NCI-H774 (cell line): ENCODE results near the gene CACNA1G.
A peak's percentile ranks its signal among the peaks of the same experiment; 100 is the strongest.

Source experiments
- DNase-seq: peaks from one replicate; lab custom pipeline; 2025; lab: John Stamatoyannopoulos, UW

Gene CACNA1G

DNA sequence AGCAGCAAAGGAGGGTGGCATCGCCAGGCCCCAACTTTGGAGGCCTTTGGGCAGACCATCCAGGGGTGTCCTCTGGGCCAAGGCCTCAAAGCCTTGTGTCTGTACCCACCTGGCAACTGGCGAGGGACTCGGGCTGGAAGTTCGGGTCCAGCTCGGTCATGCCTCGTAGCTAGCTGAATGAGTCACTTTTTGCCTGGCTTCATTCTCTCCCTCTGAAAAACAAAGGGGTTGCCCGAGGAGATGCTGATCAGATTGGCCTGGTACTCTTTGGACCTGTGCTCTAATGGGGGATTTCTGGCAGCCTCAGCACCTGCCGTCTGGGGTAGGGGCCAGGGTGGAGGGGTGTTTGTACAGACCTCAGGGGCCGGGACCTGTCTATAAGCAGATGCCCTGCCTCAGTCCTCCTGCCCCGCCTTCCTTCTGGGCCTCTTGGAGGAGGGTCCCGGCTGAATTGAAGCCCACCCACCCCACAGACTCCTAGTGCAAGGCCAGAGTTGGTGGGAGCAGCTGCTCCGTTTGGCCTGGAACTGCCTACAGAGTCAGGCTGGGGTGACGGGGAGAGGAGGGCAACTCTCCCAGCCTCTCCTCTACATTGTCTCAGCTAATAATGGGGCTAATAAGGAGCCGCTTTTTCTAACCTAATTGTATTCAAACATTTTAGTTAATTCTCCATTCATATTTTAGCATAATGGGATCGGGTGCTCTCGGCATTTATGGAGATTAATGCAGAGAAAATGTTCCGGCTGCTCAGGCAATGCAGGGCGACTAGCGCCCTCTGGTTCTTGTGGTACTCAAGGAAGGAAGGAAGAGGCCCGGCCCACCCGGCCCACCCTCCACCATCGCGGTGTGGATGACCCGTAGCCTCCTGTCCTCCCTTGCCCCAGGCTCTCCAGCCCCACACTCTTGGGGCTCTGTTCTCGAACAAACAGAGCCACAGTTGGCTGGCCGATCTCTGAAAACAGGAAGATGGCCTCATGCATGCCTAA, 52.8 kb downstream of the CACNA1G start:
- DNase-seq: no peak

DNA sequence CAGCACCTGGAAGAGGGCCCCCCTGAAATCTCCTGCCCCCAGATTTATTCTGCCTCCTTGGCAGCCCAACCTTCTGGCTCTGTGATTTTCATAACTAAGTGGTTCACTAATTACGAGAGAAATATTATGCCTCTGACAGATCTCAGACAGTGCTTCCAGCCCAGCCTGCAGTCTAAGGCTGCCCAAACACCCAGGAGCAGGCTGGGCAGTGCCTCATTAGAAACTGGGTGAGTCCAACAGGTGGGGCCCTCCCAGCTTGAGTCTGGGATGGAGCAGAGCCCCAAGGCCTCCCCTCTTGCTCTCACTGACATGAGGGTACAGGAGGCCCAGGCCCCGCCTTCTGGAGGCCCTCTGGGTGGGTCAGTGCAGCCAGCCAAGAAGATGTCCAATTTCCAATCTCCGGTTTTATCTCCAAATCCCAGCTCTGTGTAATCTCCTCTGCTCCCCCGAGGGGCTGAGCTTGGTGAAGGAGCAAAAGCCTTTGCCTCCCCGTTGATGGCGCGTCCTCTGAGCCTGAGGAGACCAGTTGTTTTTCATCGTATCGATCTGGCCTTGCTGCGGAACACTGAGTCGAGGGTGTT, 54.0 kb downstream of the CACNA1G start:
- no peak for DNase-seq

DNA sequence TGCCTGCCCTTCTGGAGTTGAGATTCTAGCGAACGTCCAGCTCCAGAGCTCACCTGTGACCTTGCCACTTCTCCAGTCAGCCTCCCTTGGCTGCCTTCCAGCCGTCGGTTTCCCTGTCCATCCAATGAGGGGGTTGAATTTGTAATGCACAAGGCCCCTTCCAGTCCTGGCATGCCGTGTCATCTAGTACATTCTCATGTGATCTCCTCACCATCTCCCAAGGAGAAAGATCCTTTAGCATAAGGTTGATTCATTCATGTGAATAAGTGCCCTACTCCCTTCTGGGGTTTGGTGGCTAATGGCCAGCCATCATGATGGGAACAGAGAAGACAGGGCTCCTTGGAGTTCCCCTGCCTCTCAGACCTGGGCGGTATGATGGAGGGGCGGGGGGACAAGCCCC, 55.3 kb downstream of the CACNA1G start:
- DNase-seq: no peak

DNA sequence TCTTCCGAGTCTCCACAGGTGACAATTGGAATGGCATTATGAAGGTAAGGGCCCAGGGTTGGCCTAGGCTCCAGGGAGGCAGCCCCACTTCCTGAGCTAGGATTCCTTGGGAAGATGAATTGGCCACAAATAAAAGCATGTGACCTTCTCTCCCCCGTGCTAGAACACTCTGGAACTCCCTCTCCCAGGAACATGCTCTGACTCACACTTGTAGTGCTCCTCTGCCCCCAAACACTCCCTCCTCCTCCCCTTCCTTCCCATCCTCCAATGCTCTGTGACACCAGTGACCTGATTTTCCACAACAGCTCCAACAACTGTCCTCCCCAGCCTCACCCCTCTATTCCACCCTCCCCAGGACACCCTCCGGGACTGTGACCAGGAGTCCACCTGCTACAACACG, 57.8 kb downstream of the CACNA1G start:
- DNase-seq: no peak

DNA sequence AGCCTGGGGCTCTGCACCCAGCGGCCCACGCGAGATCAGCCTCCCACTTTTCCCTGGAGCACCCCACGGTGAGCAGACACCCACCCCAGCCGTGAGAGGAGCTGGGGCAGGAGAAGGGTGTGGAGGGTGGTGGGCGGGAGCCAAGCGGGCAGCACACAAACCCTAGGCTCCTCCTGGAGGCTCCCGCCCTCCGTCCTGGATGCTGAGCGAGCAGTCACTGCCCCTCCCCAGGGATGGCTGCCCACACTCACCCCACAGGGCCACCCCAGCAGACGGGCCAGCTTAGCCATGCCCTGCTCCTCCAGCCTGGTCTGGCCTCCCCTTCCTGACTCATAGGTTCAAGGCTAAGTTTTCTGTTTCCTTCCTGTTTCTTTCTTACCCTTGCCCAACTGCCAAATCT, 58.4 kb downstream of the CACNA1G start:
- no peak for DNase-seq

DNA sequence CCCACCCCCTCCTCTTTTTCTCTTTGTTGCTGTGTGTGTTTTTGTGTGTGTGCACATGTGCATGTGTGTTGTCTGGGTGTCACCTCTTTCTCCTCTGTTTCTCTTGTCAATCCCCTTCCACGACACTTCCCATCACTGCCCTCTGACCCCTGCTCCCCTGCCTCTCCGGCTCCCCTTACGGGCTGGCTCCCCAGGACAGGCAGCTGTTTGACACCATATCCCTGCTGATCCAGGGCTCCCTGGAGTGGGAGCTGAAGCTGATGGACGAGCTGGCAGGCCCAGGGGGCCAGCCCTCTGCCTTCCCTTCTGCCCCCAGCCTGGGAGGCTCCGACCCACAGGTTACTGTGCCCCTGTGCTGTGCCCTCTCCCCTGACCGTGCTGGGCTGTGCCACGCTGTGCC, 59.0 kb downstream of the CACNA1G start:
- no peak for DNase-seq

DNA sequence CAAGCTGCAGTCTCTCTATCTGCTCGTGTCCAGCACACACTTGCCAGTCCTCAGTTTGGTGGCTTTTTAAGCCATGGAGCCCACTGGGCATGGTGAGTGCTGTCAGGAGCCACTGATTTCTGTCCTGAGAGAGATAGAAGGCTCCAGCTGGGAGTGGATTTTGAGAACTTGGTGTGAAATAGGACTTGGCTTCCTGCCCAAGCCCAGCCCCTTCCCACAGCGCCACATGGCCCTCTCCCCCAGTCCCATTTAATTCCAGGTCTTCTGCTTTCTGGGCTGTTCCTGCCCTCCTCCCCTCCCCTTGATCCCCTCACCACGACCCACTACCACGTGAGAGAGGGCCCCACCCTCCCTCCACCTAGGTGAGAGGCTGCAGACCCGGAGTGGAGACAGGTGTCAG, 59.7 kb downstream of the CACNA1G start:
- DNase-seq: no peak

DNA sequence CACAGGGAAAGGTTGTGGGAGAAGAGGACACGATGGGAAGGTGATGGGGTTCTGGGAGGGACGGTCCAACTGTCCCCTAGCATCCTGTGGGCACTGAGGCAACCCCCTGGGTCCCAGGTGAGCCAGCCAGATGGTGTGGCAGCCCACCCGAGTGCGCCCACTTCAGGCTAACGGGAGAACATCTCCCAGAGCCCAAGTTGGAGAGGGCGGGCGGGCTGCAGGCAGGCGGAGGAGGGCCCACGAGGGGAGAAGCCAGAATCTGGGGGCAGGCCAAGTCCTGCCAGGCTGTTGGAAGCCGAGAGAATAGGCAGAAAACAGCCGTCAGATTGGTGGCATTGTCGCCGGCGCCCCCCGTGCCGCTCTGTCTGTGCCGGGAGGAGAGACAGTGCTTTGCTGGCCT, 60.3 kb downstream of the CACNA1G start:
- no peak for DNase-seq

DNA sequence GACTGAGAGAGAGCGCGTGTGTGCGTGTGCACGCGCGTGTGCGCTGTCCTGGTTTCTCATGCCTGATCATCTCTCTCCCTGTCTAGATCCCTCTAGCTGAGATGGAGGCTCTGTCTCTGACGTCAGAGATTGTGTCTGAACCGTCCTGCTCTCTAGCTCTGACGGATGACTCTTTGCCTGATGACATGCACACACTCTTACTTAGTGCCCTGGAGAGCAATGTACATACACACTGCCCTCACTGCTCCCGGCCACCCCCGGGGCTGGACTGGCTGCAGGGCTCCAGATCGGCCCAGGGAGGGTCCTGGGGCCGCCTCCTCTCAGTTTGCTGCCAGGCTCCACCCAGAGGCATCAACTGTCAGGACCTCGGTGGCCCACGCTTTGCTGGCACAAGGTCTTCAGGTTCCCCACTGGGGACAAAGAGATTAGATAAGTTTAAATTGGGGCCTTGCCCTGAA, 61.1 kb downstream of the CACNA1G start:
- DNase-seq: peak; percentile 32

DNA sequence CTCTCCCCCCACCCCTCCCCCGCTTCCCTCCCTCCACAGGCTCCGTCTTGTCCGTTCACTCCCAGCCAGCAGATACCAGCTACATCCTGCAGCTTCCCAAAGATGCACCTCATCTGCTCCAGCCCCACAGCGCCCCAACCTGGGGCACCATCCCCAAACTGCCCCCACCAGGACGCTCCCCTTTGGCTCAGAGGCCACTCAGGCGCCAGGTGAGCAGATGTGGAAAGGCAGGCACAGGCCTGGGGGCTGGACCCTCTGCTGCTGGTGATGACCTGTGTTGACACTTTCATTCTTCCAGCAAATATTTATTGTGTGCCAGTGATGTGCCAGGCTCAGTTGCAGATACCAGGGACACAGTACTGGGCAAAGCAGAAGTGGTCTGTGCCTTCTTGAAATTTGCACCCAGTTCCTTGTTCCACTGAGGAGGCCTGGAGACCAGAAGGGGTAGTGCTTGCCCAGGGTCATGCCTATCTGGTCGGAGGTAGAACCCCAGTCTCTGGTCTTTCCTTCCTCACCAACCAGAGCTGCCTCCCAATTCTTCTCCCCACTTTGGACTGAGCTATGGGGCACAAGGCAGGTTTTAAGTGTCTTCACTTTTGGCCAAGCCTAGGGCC, 63.9 kb downstream of the CACNA1G start:
- DNase-seq: no peak

DNA sequence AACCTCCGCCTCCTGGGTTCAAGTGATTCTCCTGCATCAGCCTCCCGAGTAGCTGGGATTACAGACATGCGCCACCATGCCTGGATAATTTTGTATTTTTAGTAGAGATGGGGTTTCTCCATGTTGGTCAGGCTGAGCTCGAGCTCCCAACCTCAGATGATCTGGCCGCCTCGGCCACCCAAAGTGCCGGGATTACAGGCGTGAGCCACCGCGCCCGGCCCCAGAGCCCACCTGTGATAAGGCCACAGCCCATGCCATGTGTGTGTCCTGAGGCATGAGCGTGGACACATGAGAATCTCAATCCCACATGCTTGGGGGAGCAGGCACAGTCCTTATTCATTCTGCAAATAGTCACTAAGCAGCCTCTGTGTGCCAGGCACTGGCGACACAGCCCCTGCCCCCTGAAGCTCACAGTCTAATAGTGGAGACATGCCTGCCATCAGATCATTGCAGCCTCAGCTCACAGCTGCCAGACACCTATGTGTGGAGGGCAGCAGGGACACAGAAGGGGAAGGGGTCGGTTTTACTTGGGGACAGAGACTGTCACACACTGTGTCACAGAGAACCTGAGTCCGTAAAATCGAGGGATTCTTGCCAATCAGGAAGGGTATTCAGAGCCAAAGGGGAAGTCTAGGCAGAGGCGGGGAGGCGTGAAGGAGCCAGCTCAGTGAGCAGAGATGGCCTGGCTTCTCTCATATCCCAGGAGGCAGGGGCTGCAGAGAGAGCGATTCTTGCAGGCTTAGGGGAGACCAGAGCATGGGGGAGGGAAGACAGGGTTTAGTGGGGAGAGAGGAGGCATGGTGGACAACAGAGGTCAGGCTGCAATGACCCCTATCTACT, 64.7 kb downstream of the CACNA1G start:
- DNase-seq: no peak

DNA sequence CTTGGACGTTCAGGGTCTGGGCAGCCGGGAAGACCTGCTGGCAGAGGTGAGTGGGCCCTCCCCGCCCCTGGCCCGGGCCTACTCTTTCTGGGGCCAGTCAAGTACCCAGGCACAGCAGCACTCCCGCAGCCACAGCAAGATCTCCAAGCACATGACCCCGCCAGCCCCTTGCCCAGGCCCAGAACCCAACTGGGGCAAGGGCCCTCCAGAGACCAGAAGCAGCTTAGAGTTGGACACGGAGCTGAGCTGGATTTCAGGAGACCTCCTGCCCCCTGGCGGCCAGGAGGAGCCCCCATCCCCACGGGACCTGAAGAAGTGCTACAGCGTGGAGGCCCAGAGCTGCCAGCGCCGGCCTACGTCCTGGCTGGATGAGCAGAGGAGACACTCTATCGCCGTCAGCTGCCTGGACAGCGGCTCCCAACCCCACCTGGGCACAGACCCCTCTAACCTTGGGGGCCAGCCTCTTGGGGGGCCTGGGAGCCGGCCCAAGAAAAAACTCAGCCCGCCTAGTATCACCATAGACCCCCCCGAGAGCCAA, 65.6 kb downstream of the CACNA1G start:
- peak; percentile 16 for DNase-seq

DNA sequence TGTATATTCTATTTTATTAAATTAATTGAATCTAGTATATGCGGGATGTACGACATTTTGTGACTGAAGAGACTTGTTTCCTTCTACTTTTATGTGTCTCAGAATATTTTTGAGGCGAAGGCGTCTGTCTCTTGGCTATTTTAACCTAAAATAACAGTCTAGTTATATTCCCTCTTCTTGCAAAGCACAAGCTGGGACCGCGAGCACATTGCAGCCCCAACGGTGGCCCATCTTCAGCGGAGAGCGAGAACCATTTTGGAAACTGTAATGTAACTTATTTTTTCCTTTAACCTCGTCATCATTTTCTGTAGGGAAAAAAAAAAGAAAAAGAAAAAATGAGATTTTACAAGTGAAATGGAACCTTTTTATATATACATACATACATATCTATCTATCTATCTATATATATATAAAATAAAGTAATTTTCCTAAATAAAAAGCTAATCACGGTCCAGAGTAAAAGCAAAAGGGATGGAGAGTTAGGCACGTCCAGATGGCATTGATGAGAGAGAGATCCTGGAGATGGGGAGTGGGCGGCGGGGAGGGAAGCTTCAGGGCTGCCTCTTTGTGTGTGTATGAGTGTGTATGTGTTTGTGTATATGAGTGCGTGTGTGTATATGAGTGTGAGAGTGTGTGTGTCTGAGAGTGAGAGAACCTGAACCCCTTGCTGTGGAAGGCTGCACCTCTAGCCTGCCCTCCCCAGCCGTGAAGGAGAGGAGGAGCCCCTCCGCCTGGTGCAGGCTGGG, 66.7 kb downstream of the CACNA1G start:
- no peak for DNase-seq

DNA sequence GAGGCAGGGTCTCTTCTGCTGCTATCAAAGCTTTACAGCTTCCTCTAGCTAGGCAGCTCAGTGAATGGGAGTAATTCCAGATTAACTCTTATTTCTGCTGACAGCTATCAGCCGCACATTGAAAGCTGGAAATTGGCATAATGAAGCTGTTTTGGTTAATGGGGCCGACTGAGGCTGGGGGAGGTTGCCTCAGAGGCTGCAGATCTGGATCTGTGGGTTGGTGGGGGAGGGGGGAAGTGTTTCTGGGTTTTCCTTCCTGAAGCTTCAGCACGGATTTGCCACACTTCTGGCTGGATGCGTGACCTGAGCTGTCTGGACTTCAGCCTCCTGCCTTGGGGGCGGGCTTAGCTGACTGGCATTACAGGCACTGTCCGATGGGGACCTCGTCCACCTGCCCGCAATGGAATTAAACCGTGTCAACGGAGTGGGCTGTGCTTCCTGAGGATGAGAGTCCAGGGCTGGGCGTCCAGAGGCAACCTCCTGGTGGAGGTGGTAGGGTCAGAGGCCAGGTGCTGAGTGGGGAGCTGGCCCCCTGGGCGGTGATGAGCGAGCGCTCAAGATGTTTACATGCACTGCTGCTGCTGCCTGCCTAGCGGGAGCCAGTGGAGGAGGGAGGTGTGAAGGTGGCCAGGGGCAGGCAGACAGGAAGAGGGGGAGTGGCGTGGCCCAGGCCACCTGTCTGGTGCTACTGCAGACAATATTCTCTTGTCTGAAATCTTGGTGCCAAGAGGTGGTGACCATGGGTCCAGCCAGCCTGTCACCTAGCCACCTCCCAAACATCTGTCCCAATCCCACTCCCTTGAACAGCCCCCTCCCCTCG, 67.5 kb downstream of the CACNA1G start:
- peak; percentile 66 for DNase-seq

DNA sequence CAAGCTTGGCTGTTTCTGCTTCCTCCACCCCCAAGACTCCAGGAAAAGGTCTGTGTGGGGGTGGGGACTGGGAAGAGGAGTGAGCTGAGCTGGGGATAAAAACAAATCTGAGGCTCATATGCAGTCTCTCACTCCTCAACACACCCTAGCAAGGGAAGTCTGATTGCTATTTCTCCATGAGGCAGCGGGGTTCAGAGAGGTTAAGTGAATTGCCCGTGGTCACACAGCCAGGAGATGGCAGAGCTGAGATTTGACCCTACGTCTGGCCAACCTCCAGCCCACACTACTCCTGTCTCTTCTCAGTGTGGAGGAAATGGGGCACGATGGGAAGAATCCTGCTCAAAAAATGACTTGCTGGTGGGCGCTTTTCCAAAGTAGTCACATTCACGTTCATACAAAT, 69.4 kb downstream of the CACNA1G start:
- no peak for DNase-seq

DNA sequence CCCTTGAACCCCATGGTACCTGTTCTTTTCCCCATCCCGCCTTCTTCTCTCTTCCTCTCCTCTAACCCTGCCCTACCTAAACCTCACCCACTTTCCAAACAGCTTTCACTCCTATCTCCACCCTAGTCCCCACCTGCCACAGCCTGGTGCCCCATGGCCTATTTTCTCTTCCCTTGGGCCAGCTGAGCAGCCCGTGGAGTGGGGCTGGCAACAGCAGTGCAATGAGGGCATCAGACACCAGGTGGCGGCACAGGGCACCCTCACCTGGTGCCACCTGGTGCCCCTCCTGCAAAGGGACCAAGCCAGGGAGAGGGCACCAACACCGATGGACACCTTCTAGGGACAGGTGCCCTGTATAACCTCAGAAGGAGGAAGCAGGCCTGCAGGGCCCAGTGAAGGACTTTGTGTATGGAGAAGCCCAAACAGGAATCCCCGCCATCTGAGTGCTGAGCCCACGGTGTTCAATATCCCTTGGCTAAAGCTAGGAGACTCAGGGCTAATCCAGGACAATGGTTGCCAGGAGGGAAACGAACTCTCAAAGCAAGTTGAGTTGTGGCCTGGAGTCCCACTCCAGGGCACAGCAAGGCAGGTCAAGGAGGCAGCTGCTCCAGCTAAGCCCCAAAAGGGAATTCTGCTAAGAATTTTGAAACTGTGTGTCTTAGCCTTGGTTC, 70.1 kb downstream of the CACNA1G start:
- DNase-seq: peak; percentile 66

DNA sequence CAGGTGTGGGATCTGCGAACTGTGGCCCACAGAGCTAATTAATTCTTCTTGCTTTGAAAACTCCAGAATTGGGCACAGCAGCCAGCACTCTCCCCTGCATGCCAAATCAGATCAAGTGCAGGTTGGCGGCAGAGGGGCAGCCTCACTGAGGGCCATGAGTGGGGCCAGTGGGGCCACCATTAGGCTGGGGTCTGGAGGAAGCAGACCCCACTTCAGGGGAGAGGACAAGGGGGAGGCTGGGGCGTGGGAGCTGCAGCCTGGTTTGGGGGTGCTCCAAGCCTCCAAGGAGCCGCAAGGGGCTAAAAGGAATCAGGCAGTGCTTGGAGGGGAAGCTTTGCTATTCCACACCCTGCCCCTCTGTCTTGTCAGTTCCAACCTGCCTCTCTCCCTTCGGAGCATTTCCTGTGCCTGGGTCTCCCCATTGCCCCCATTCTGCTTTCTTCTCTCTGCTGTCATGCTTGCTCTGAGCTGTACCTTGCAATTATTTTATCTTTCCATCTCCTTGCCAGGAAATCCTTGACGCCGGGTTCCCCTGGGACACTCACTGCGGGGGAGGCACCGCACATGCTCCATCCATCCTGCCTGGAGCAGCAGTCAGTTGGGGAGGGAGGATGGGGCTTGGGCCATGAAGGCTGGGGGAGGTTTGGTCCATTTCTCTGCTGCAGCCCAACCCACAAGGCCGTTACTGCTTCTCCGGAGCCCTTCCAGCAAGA, 70.8 kb downstream of the CACNA1G start:
- DNase-seq: no peak

DNA sequence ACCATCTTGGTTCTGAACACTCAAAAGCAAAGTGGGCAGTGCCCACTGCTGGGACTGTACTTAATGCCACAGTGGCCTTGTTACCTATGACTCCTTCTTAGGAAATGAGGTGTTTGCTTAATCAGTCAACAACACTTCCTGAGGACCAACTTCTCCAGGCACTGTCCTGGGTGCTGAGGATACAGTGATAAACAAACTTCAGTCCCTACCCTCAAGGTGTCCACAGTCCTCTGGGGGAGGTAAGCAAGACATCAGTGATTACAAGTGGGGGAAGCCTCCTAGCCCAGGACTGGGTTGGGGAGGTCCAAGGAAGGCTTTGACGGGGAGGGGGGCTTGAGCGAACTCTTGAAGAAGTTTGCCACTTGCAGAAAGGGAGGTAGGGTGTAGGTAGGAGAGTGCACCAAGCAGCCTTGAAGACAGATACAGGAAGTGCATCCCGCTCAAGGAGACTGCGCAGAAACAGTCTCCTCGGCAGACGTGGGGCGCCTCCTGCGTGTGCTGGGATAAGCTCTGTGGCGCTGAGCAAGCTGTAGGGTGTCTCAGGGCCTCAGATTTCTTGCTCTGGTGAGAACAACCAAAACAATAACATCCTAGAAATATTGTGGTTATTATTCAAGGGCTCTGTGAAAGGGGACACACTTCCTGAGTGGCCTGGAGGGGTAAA, 71.5 kb downstream of the CACNA1G start:
- DNase-seq: no peak
